ENCODE results near the gene NIN. TPM values are rescaled to one million over a fixed set of nuclear protein-coding genes. Genes with fewer than 3 reads are reported as not detected.
A peak's percentile ranks its signal among the peaks of the same experiment; 100 is the strongest.

The NIN gene
- total and polyA plus RNA-seq, 2 of the 4 experiments (the other 2 are of a cell fraction): 15.2 to 98.4 TPM

DNA sequence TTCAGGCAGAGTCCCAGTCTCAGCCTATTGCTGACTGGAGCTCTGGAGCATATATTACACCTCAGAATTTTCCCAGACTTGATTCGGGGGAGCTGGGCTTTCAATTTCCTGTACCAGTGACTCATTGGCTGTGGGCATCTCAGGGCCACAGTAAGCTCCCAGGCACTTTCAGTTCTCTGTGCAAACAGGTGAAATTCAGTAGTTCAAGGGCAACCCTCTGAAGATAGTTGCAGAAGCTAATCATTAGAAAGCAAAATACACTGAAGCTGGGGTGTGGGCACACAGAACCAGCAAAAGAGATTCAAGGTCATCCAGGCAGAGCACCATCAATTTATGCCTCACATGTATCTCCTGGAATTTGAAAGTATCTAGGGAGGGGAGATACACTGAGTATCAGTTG lies 8.1 kb upstream of the NIN start:
- DNase-seq (peak; percentile 46), ATAC-seq (ENCODE audit: low read depth) (no peak)
- no peak overlapping the region for H3K4me2 ChIP-seq (ENCODE audit: low read depth, low read length)
- H3K9me3 ChIP-seq (ENCODE audit: control insufficient read depth, insufficient read depth, low read length): no peaks in the 10 kb centered on the region
- H3K14ac ChIP-seq (replicated peaks; ENCODE audit: low read depth, low read length): no peak overlapping the region
- no peak overlapping the region for H3K18ac ChIP-seq (ENCODE audit: low read depth, low read length)
- H3K9ac ChIP-seq (ENCODE audit: low read depth, low read length): no peak overlapping the region
- no peaks in the 10 kb centered on the region for H3K36me3 ChIP-seq (ENCODE audit: control insufficient read depth, insufficient read depth, low read length)
- no peaks in the 10 kb centered on the region; a peak in 1 of 4 replicates for H3K79me1 ChIP-seq (ENCODE audit: low read depth in 1 of 2, low read length in 2 of 2)
- peaks cover 9% of the 10 kb centered on the region for H3K4me1 ChIP-seq (ENCODE audit: control insufficient read depth, insufficient read depth, low read length)
- no peak overlapping the region for H2BK5ac ChIP-seq (ENCODE audit: low read depth, low read length, poor library complexity, severe bottlenecking)
- no peak overlapping the region for H3K4ac ChIP-seq (ENCODE audit: low read depth, low read length)
- CTCF ChIA-PET: interaction anchor here (0.5 kb wide), 1 partner anchor 971 kb away, joined by 4 read pairs; no protein-coding TSS in a partner anchor
- no peak overlapping the region for H3K23ac ChIP-seq (ENCODE audit: low read depth, low read length)
- H2AFZ ChIP-seq (replicated peaks; ENCODE audit: low read length, poor library complexity): no peak overlapping the region
- no peak overlapping the region for H2BK120ac ChIP-seq (ENCODE audit: low read depth, low read length)
- no peak overlapping the region; the same call in 1 of the 2 replicates for H2BK20ac ChIP-seq (ENCODE audit: low read depth, low read length)
- TF ChIP-seq MAFK (IDR thresholded peaks at IDR 0.05; ENCODE audit: low read depth, low read length): no peak
- TF ChIP-seq RAD21 (IDR thresholded peaks at IDR 0.05; ENCODE audit: low read length): no peak
- TF ChIP-seq, protein P1, sequence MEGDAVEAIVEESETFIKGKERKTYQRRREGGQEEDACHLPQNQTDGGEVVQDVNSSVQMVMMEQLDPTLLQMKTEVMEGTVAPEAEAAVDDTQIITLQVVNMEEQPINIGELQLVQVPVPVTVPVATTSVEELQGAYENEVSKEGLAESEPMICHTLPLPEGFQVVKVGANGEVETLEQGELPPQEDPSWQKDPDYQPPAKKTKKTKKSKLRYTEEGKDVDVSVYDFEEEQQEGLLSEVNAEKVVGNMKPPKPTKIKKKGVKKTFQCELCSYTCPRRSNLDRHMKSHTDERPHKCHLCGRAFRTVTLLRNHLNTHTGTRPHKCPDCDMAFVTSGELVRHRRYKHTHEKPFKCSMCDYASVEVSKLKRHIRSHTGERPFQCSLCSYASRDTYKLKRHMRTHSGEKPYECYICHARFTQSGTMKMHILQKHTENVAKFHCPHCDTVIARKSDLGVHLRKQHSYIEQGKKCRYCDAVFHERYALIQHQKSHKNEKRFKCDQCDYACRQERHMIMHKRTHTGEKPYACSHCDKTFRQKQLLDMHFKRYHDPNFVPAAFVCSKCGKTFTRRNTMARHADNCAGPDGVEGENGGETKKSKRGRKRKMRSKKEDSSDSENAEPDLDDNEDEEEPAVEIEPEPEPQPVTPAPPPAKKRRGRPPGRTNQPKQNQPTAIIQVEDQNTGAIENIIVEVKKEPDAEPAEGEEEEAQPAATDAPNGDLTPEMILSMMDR (conservative IDR thresholded peaks at IDR 0.05; ENCODE audit: low read depth, low read length): no peak
- TF ChIP-seq CEBPB (IDR thresholded peaks at IDR 0.05; ENCODE audit: low read depth, low read length): no peak
- no peak for TF ChIP-seq BHLHE40 (IDR thresholded peaks at IDR 0.05; ENCODE audit: low read depth, low read length)
- TF ChIP-seq MAZ (IDR thresholded peaks at IDR 0.05; ENCODE audit: borderline replicate concordance, low read depth, low read length): no peak
- TF ChIP-seq, protein P2, sequence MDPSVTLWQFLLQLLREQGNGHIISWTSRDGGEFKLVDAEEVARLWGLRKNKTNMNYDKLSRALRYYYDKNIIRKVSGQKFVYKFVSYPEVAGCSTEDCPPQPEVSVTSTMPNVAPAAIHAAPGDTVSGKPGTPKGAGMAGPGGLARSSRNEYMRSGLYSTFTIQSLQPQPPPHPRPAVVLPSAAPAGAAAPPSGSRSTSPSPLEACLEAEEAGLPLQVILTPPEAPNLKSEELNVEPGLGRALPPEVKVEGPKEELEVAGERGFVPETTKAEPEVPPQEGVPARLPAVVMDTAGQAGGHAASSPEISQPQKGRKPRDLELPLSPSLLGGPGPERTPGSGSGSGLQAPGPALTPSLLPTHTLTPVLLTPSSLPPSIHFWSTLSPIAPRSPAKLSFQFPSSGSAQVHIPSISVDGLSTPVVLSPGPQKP (IDR thresholded peaks at IDR 0.05; ENCODE audit: borderline replicate concordance, low read depth, low read length): no peak
- TF ChIP-seq POLR2A (IDR thresholded peaks at IDR 0.05; ENCODE audit: low read depth, low read length): no peak
- TF ChIP-seq FOS (IDR thresholded peaks at IDR 0.05; ENCODE audit: low read depth, low read length): no peak
- no peak for TF ChIP-seq SMC3 (IDR thresholded peaks at IDR 0.05; ENCODE audit: low read depth, low read length)
- TF ChIP-seq RFX5 (IDR thresholded peaks at IDR 0.05; ENCODE audit: low read depth, low read length): no peak
- TF ChIP-seq, protein P3, sequence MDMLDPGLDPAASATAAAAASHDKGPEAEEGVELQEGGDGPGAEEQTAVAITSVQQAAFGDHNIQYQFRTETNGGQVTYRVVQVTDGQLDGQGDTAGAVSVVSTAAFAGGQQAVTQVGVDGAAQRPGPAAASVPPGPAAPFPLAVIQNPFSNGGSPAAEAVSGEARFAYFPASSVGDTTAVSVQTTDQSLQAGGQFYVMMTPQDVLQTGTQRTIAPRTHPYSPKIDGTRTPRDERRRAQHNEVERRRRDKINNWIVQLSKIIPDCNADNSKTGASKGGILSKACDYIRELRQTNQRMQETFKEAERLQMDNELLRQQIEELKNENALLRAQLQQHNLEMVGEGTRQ (IDR thresholded peaks at IDR 0.05; ENCODE audit: low read depth, low read length): no peak
- no peak for TF ChIP-seq MXI1 (IDR thresholded peaks at IDR 0.05; ENCODE audit: borderline replicate concordance, low read depth, low read length)
- no peak for TF ChIP-seq RCOR1 (IDR thresholded peaks at IDR 0.05; ENCODE audit: insufficient replicate concordance, low read length)
- no peak for TF ChIP-seq CHD1 (IDR thresholded peaks at IDR 0.05; ENCODE audit: low read depth, low read length)
- TF ChIP-seq NFE2L2 (IDR thresholded peaks at IDR 0.05; ENCODE audit: low read depth, low read length): no peak
- H3K56ac ChIP-seq (ENCODE audit: extremely low read depth, insufficient read depth, low read length): no peak overlapping the region
- H3K27ac ChIP-seq (ENCODE audit: insufficient read depth, low read length): no peak overlapping the region
- in situ Hi-C loops (cut with MboI; ENCODE audit: low sequenced_read_pairs) (no loop called here), intact Hi-C loops (cut with micrococcal nuclease) (no loop called here), dilution Hi-C loops (cut with HindIII; ENCODE audit: low sequenced_read_pairs, unreplicated experiment) (no loop called here)
- no peak overlapping the region for H2AK9ac ChIP-seq (replicated peaks; ENCODE audit: low read depth, low read length, poor library complexity)
- H3K4me3 ChIP-seq (ENCODE audit: insufficient read depth, low read depth, low read length): no peak overlapping the region
- no peak overlapping the region for H4K8ac ChIP-seq (ENCODE audit: low read depth in 2 of 2, low read length in 2 of 2)
- H3K9me1 ChIP-seq (ENCODE audit: insufficient read depth, low read length): peaks cover 15% of the 10 kb centered on the region
- H4K5ac ChIP-seq (ENCODE audit: low read depth, low read length): no peak overlapping the region
- no CpG with 5 or more reads among the region's 1 CpG for WGBS, 2 experiments (ENCODE audit: extremely low coverage in 2 of 2, insufficient read length in 1 of 2)
- no TSS peak for BruUV-seq (replicated peaks)
- no peaks in the 10 kb centered on the region for H3K27me3 ChIP-seq (ENCODE audit: control insufficient read depth, insufficient read depth, low read length)
- no peak overlapping the region for H4K91ac ChIP-seq (ENCODE audit: insufficient read depth, low read depth, low read length)
- POLR2A ChIA-PET (ENCODE audit: unreplicated experiment): no interaction called here
- no peak overlapping the region for H2BK15ac ChIP-seq (ENCODE audit: low read depth, low read length)
- no peaks in the 10 kb centered on the region for H4K20me1 ChIP-seq (ENCODE audit: insufficient read depth, low read length)
- no peak overlapping the region for H2AK5ac ChIP-seq (ENCODE audit: low read depth, low read length)
